H1 (cell line): ENCODE results near the gene SBF2. TPM values are rescaled to one million over a fixed set of nuclear protein-coding genes. Genes with fewer than 3 reads are reported as not detected.

Experiments
- ASH2L ChIP-seq: fragments of 200-600, 300-600 bp; sonication (generic); IDR thresholded peaks from one replicate; pipeline ENCODE4 v1.7.1; 2017; ENCODE audit warnings: low read length
- CBX5 ChIP-seq: fragments of 300-800, 300-1000 bp; sonication (generic); IDR thresholded peaks from 2 replicates; pipeline ENCODE4 v1.7.1; 2016; ENCODE audit warnings: antibody characterized with exemption, low read length, low read depth
- CREB1 ChIP-seq: IDR thresholded peaks from 2 replicates; pipeline ENCODE4 v1.6.1; 2012; ENCODE audit warnings: inconsistent platforms
- CTBP2 ChIP-seq: IDR thresholded peaks from 2 replicates; pipeline ENCODE4 v1.7.0; 2011; ENCODE audit warnings: borderline replicate concordance, mild to moderate bottlenecking, moderate library complexity, mixed read lengths, low read length; ENCODE audit not compliant: insufficient read depth, insufficient read length
- EGR1 ChIP-seq: IDR thresholded peaks from 2 replicates; pipeline ENCODE4 v1.6.1; 2011; ENCODE audit warnings: low read depth, low read length, borderline replicate concordance
- EZH2 ChIP-seq: fragments of 200-600 bp; sonication (generic); IDR thresholded peaks from 2 replicates; pipeline ENCODE4 v1.7.1; 2012; ENCODE audit warnings: low read depth, mild to moderate bottlenecking, moderate library complexity, low read length, inconsistent platforms; ENCODE audit not compliant: severe bottlenecking
- JUN ChIP-seq: IDR thresholded peaks from 2 replicates; pipeline ENCODE4 v1.6.1; 2011; ENCODE audit warnings: low read depth, mild to moderate bottlenecking, improper control_type of control experiment, low read length
- MAX ChIP-seq: IDR thresholded peaks from 2 replicates; pipeline ENCODE4 v1.6.1; 2012; ENCODE audit warnings: inconsistent platforms
- NRF1 ChIP-seq: IDR thresholded peaks from 2 replicates; pipeline ENCODE4 v1.6.1; 2011; ENCODE audit warnings: mild to moderate bottlenecking, low read depth, low read length, improper control_type of control experiment
- PHF8 ChIP-seq: fragments of 200-600 bp; sonication (generic); conservative IDR thresholded peaks from 2 replicates; pipeline ENCODE4 v1.7.1; 2012; ENCODE audit warnings: low read depth, mild to moderate bottlenecking, inconsistent platforms, low read length, moderate library complexity
- POLR2A ChIP-seq, 2 experiments: IDR thresholded peaks; 1 replicate in 1 of 2; 2 replicates in 1 of 2; pipeline ENCODE4 v1.6.1; 2011; ENCODE audit warnings: low read depth in 2 of 2, low read length in 2 of 2, mild to moderate bottlenecking in 2 of 2; ENCODE audit errors: control extremely low read depth in 1 of 2
- POLR2AphosphoS5 ChIP-seq: IDR thresholded peaks from 2 replicates; pipeline ENCODE4 v1.6.1; 2011; ENCODE audit warnings: low read depth, low read length
- POU5F1 ChIP-seq: IDR thresholded peaks from 2 replicates; pipeline ENCODE4 v1.6.1; 2011; ENCODE audit warnings: low read depth, mild to moderate bottlenecking, low read length, moderate library complexity
- RFX5 ChIP-seq: IDR thresholded peaks from 2 replicates; pipeline ENCODE4 v1.6.1; 2011; ENCODE audit warnings: low read depth, low read length, improper control_type of control experiment, borderline replicate concordance
- RNF2 ChIP-seq: fragments of 200-900, 300-1000 bp; sonication (generic); IDR thresholded peaks from 2 replicates; pipeline ENCODE4 v1.7.1; 2016; ENCODE audit warnings: borderline replicate concordance, low read depth, mild to moderate bottlenecking, antibody characterized with exemption, low read length; ENCODE audit not compliant: poor library complexity, severe bottlenecking; ENCODE audit errors: missing control alignments
- SAP30 ChIP-seq: fragments of 300-600 bp; sonication (generic); IDR thresholded peaks from 2 replicates; pipeline ENCODE4 v1.7.1; 2012; ENCODE audit warnings: low read length, moderate library complexity, mild to moderate bottlenecking, inconsistent platforms; ENCODE audit not compliant: insufficient read depth, insufficient replicate concordance
- SIN3A ChIP-seq, 2 experiments: IDR thresholded peaks in 1 of 2; conservative IDR thresholded peaks in 1 of 2; 2 replicates each; pipeline ENCODE4 v1.6.1; 2011 to 2012; ENCODE audit warnings: low read length in 2 of 2, improper control_type of control experiment in 1 of 2, low read depth in 1 of 2, mild to moderate bottlenecking in 1 of 2
- SIX5 ChIP-seq: IDR thresholded peaks from 2 replicates; pipeline ENCODE4 v1.6.1; 2011; ENCODE audit warnings: mild to moderate bottlenecking, low read depth, low read length
- SP1 ChIP-seq: IDR thresholded peaks from 2 replicates; pipeline ENCODE4 v1.6.1; 2011; ENCODE audit warnings: low read depth, low read length
- SRF ChIP-seq: IDR thresholded peaks from 2 replicates; pipeline ENCODE4 v1.6.1; 2011; ENCODE audit warnings: mild to moderate bottlenecking, low read depth, low read length, moderate library complexity
- SUZ12 ChIP-seq: fragments of 200-600 bp; sonication (generic); IDR thresholded peaks from 2 replicates; pipeline ENCODE4 v1.6.1; 2012; ENCODE audit warnings: mild to moderate bottlenecking, inconsistent platforms, low read length, moderate library complexity, mixed read lengths
- TAF7 ChIP-seq: optimal IDR thresholded peaks from 2 replicates; pipeline ENCODE3; 2011; ENCODE audit warnings: low read depth, mild to moderate bottlenecking, inconsistent platforms, low read length, moderate library complexity, borderline replicate concordance
- TCF12 ChIP-seq: IDR thresholded peaks from 2 replicates; pipeline ENCODE4 v1.6.1; 2011; ENCODE audit warnings: low read depth, mild to moderate bottlenecking, low read length
- polyA plus RNA-seq, 7 experiments: library from polyadenylated mRNA; depleted of rRNA in 3 of 7; stranded (reverse) in 5 of 7; unstranded in 2 of 7; fragments of >200 nt in 5 of 7; fragments of 200-250 nt in 2 of 7; gene quantifications; 1 replicate in 5 of 7; 2 replicates in 1 of 7; 4 replicates in 1 of 7; pipeline versions ENCODE4 v1.2.1 to v1.2.3, GENCODE V29; 2011 to 2013; ENCODE audit warnings: missing spikeins in 2 of 7, mixed read lengths in 2 of 7
- total RNA-seq: library from RNA; stranded (reverse); fragmentation: NEBNext Ultra II Directional; extraction: Animal tissue kit (Norgen Biotek cat#: 25700); gene quantifications from 2 replicates; pipeline ENCODE4 v1.2.1, GENCODE V29; 2021

Gene SBF2
- total and polyA plus RNA-seq, 2 of the 8 experiments (the other 6 are each of a cell fraction or from before 2014, with no cell fraction given), result 36.7 to 50.5 TPM

DNA sequence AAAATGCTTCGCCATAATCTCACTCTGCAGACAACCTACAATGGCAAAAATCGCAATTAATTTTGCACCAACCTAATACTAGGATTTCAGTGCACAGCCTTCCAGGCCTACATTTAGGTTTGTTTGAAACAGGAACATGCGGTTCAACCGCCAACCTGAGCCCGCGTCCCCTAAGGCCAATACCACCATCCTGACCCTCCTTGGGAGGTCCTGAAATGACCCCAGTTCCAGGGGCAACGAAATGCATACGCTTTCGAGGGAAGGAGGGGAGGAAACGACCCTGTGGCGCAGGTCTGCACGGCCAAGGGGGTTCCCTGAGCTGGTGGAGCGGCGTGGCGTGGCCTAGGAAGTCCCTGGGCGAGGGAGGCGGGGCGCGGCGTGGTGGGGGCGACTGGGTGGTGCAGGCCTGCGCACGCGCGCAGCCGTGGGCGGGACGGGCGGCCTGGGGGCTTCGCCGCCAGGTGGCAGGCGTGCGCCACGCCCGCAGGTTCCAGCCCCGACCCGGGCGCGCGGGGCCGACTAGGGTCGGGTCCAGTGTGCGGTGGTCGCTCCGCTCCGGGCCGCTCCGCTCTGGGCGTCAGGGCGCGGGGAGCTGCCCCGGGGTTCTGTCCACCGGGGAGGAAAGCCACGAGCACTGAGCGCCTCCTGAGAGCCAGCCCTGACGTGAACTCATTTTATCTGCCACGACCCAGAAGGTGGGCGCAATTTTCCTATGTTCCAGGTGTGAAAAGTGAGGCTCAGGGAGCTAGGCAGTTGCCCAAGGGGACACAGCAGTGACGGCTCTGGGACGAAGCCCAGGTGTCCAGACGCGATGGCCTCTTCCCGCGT lies 536.0 kb downstream of the SBF2 start (continued):
- TF ChIP-seq POU5F1 (no peak), ASH2L (peak; percentile 85), TCF12 (no peak), SAP30 (no peak), EGR1 (peak; percentile 50; the same call in 1 of the 2 replicates), MAX (0 out of 2 replicates have a peak, but pooled peaks have one; percentile 84), CBX5 (no peak), SUZ12 (no peak; the same call in 1 of the 2 replicates), SRF (no peak), RNF2 (no peak), TAF7 (no peak), EZH2 (no peak), SIX5 (no peak), CREB1 (no peak), SIN3A (conservative IDR thresholded peaks at IDR 0.05 in 1 of 2, IDR thresholded peaks at IDR 0.05 in 1 of 2; ENCODE audit: low read depth in 1 of 2, low read length in 2 of 2) (no peak), POLR2A (IDR thresholded peaks at IDR 0.05; ENCODE audit: control extremely low read depth in 1 of 2, low read depth in 2 of 2, low read length in 2 of 2) (0 out of 3 replicates have a peak, but pooled peaks of 1 of the 2 experiments have one; percentile 27), JUN (no peak), RFX5 (no peak), SP1 (no peak), NRF1 (peak; percentile 66), POLR2AphosphoS5 (no peak), CTBP2 (no peak), PHF8 (0 out of 2 replicates have a peak, but pooled peaks have one; percentile 29)
- TF ChIP-seq, all 59 proteins: peak for 15
